Ectodermal cell (in vitro differentiated cells): ENCODE data around the gene EMILIN3.

Source experiments
- H3K27ac ChIP-seq: 2 replicates; pipeline ENCODE4 v1.7.0; 2013; ENCODE audit warnings: mild to moderate bottlenecking, low read depth, low read length; ENCODE audit not compliant: insufficient read depth, poor library complexity, severe bottlenecking
- H3K27me3 ChIP-seq: 2 replicates; pipeline ENCODE4 v1.7.0; 2013; ENCODE audit warnings: mild to moderate bottlenecking, low read length; ENCODE audit not compliant: insufficient read depth, control insufficient read depth, poor library complexity, severe bottlenecking
- H3K36me3 ChIP-seq: one replicate; pipeline ENCODE4 v1.7.0; 2013; ENCODE audit warnings: low read length; ENCODE audit not compliant: control insufficient read depth, insufficient read depth
- H3K4me1 ChIP-seq: one replicate; pipeline ENCODE4 v1.7.0; 2013; ENCODE audit warnings: low read length; ENCODE audit not compliant: control insufficient read depth, insufficient read depth
- H3K4me3 ChIP-seq: 2 replicates; pipeline ENCODE4 v1.7.0; 2013; ENCODE audit warnings: low read depth, low read length, control low read depth; ENCODE audit not compliant: insufficient read depth
- H3K9me3 ChIP-seq: 2 replicates; pipeline ENCODE4 v1.7.0; 2013; ENCODE audit warnings: mild to moderate bottlenecking, low read length, moderate library complexity; ENCODE audit not compliant: control insufficient read depth
- WGBS, 2 experiments: methylation state at CpG; one replicate each; pipeline ENCODE4 v1.1.7; 2013; ENCODE audit warnings: missing lambda C conversion rate in 2 of 2; 5-methylcytosine and 5-hydroxymethylcytosine counted together

EMILIN3 gene

GRCh38 chr20:41375846-41376245 is 9.2 kb upstream of the EMILIN3 start:
- Histone ChIP-seq H3K27ac (no peak overlapping the region), H3K9me3 (no peaks in the 10 kb centered on the region), H3K4me1 (peaks cover 3% of the 10 kb centered on the region), H3K4me3 (no peak overlapping the region), H3K36me3 (no peaks in the 10 kb centered on the region), H3K27me3 (no peaks in the 10 kb centered on the region)
- 82% methylated on average over 9 of the region's 9 CpGs for WGBS, 2 experiments

GRCh38 chr20:41373931-41374920 is 7.6 kb upstream of the EMILIN3 start:
- H3K36me3 ChIP-seq = no peaks in the 10 kb centered on the region
- peaks cover 2% of the 10 kb centered on the region for H3K27me3 ChIP-seq
- H3K4me3 ChIP-seq = no peak overlapping the region
- no peaks in the 10 kb centered on the region for H3K9me3 ChIP-seq
- no peak overlapping the region for H3K27ac ChIP-seq
- WGBS, 2 experiments = 88 to 91% methylated on average over 9 of the region's 9 CpGs
- H3K4me1 ChIP-seq = peaks cover 3% of the 10 kb centered on the region

GRCh38 chr20:41373251-41373783 is 6.7 kb upstream of the EMILIN3 start:
- no peaks in the 10 kb centered on the region for H3K9me3 ChIP-seq
- H3K36me3 ChIP-seq = no peaks in the 10 kb centered on the region
- H3K27ac ChIP-seq = no peak overlapping the region
- no peak overlapping the region for H3K4me3 ChIP-seq
- H3K4me1 ChIP-seq = peaks cover 3% of the 10 kb centered on the region
- 90% methylated on average over 11 of the region's 11 CpGs for WGBS, 2 experiments
- H3K27me3 ChIP-seq = peaks cover 5% of the 10 kb centered on the region

GRCh38 chr20:41371371-41371770 is 4.8 kb upstream of the EMILIN3 start:
- Histone ChIP-seq H3K36me3 (no peaks in the 10 kb centered on the region), H3K27me3 (peaks cover 23% of the 10 kb centered on the region), H3K4me1 (peaks cover 9% of the 10 kb centered on the region), H3K27ac (no peak overlapping the region), H3K9me3 (no peaks in the 10 kb centered on the region), H3K4me3 (no peak overlapping the region)
- 90% methylated on average over 4 of the region's 4 CpGs for WGBS, 2 experiments

GRCh38 chr20:41370176-41370575 is 3.6 kb upstream of the EMILIN3 start:
- no peak overlapping the region for H3K4me3 ChIP-seq
- no peaks in the 10 kb centered on the region for H3K9me3 ChIP-seq
- H3K27ac ChIP-seq = no peak overlapping the region
- WGBS, 2 experiments = 96 to 97% methylated on average over 5 of the region's 5 CpGs
- peaks cover 12% of the 10 kb centered on the region for H3K4me1 ChIP-seq
- H3K27me3 ChIP-seq = peaks cover 35% of the 10 kb centered on the region
- H3K36me3 ChIP-seq = no peaks in the 10 kb centered on the region

GRCh38 chr20:41369673-41370072 is 3.1 kb upstream of the EMILIN3 start:
- WGBS, 2 experiments = 91 to 97% methylated on average over 2 of the region's 2 CpGs
- H3K9me3 ChIP-seq = no peaks in the 10 kb centered on the region

GRCh38 chr20:41367956-41368355 is 1.3 kb upstream of the EMILIN3 start:
- no peaks in the 10 kb centered on the region for H3K36me3 ChIP-seq
- 88 to 94% methylated on average over 3 of the region's 3 CpGs for WGBS, 2 experiments
- H3K9me3 ChIP-seq = no peaks in the 10 kb centered on the region
- H3K4me3 ChIP-seq = no peak overlapping the region
- H3K27ac ChIP-seq = no peak overlapping the region
- peaks cover 9% of the 10 kb centered on the region for H3K4me1 ChIP-seq
- peaks cover 48% of the 10 kb centered on the region for H3K27me3 ChIP-seq

More at GRCh38 chr20:41369673-41370072, 3.1 kb upstream of the EMILIN3 start:
- Histone ChIP-seq H3K36me3 (no peaks in the 10 kb centered on the region), H3K27me3 (peaks cover 40% of the 10 kb centered on the region), H3K27ac (no peak overlapping the region), H3K4me3 (no peak overlapping the region), H3K4me1 (peaks cover 12% of the 10 kb centered on the region)

GRCh38 chr20:41367393-41367695 is 726 bp upstream of the EMILIN3 start:
- H3K27ac ChIP-seq = no peak overlapping the region
- H3K4me3 ChIP-seq = no peak overlapping the region
- peaks cover 48% of the 10 kb centered on the region for H3K27me3 ChIP-seq
- H3K36me3 ChIP-seq = no peaks in the 10 kb centered on the region
- H3K9me3 ChIP-seq = no peaks in the 10 kb centered on the region
- WGBS, 2 experiments = 58 to 65% methylated on average over 13 of the region's 13 CpGs
- H3K4me1 ChIP-seq = peaks cover 9% of the 10 kb centered on the region

- Histone ChIP-seq H3K4me3 (peak overlapping the region; percentile 35), H3K4me1 (peaks cover 9% of the 10 kb centered on the region), H3K36me3 (no peaks in the 10 kb centered on the region), H3K9me3 (no peaks in the 10 kb centered on the region), H3K27ac (no peak overlapping the region), H3K27me3 (peaks cover 48% of the 10 kb centered on the region)
- WGBS, 2 experiments = 6 to 7% methylated on average over 76 of the region's 76 CpGs
Observed at GRCh38 chr20:41365777-41366545, 657 bp downstream of the EMILIN3 start.
